ENCODE results near the gene GNPTAB.
"Not testable (repeated sequence)": the region's sequence is repeated elsewhere in the genome, so short reads cannot be mapped to it uniquely, and the experiment has no call there.

GNPTAB gene

GRCh38 chr12:101854747-101855146 is 24.0 kb upstream of the GNPTAB start:
- DNase-seq = no peak

- DNase-seq = no peak
Measured at GRCh38 chr12:101852998-101853397, 22.2 kb upstream of the GNPTAB start.

GRCh38 chr12:101850199-101850598 is 19.4 kb upstream of the GNPTAB start:
- no peak for DNase-seq

GRCh38 chr12:101847325-101847724 is 16.6 kb upstream of the GNPTAB start:
- DNase-seq = no peak

- DNase-seq = no peak
Measured at GRCh38 chr12:101845137-101845711, 14.5 kb upstream of the GNPTAB start.

- DNase-seq = no peak
Measured at GRCh38 chr12:101841069-101841468, 10.3 kb upstream of the GNPTAB start.

- peak in 36 of 56 donors; percentile 2 to 78 (median 25) for DNase-seq
Measured at GRCh38 chr12:101839324-101840283, 8.8 kb upstream of the GNPTAB start.

- DNase-seq = no peak
Measured at GRCh38 chr12:101838628-101839323, 8.0 kb upstream of the GNPTAB start.

- DNase-seq = no peak
Measured at GRCh38 chr12:101832030-101832429, 1.3 kb upstream of the GNPTAB start.

- peak in 5 of 56 donors; percentile 3 to 40 (median 33) for DNase-seq
Measured at GRCh38 chr12:101829639-101830366, 956 bp downstream of the GNPTAB start.

- no peak for DNase-seq
Measured at GRCh38 chr12:101828463-101829196, 2.1 kb downstream of the GNPTAB start.

GRCh38 chr12:101826766-101827368 is 3.9 kb downstream of the GNPTAB start:
- DNase-seq = no peak

- no peak for DNase-seq
Measured at GRCh38 chr12:101824831-101825230, 5.9 kb downstream of the GNPTAB start.

- peak in 44 of 56 donors; percentile 4 to 69 (median 23) for DNase-seq
Measured at GRCh38 chr12:101823891-101824290, 6.9 kb downstream of the GNPTAB start.

GRCh38 chr12:101823039-101823438 is 7.7 kb downstream of the GNPTAB start:
- no peak for DNase-seq

- no peak for DNase-seq
Measured at GRCh38 chr12:101819467-101819866, 11.3 kb downstream of the GNPTAB start.

GRCh38 chr12:101818689-101819088 is 12.1 kb downstream of the GNPTAB start:
- not testable (repeated sequence) for DNase-seq

GRCh38 chr12:101813117-101813516 is 17.6 kb downstream of the GNPTAB start:
- DNase-seq = no peak

- DNase-seq = not testable (repeated sequence)
Measured at GRCh38 chr12:101812716-101813115, 18.0 kb downstream of the GNPTAB start.

- DNase-seq = not testable (repeated sequence)
Measured at GRCh38 chr12:101811342-101811741, 19.4 kb downstream of the GNPTAB start.
